K562 (cell line): ENCODE measurements around the gene IKZF3. TPM values are rescaled to one million over a fixed set of nuclear protein-coding genes. Genes with fewer than 3 reads are reported as not detected.

Experiments
- ARID1B ChIP-seq: fragments of 450-650 bp; IDR thresholded peaks from 2 replicates; pipeline ENCODE4 v1.6.1; 2016; ENCODE audit warnings: antibody characterized with exemption, mild to moderate bottlenecking, inconsistent platforms
- MXD1 ChIP-seq: fragments of 250-450 bp; sonication (Bioruptor Pico); IDR thresholded peaks from 2 replicates; pipeline ENCODE4 v1.8.0; 2021; ENCODE audit warnings: borderline replicate concordance, mild to moderate bottlenecking, moderate library complexity; ENCODE audit not compliant: poor library complexity, severe bottlenecking
- PTBP1 ChIP-seq: fragments of 200-400 bp; formaldehyde crosslinking; IDR thresholded peaks from 2 replicates; pipeline ENCODE4 v1.6.1; 2017; ENCODE audit warnings: low read depth, low read length
- ZNF280A ChIP-seq: fragments of 450-650 bp; IDR thresholded peaks from 2 replicates; pipeline ENCODE4 v1.6.1; 2018; ENCODE audit warnings: mild to moderate bottlenecking, low read depth; ENCODE audit not compliant: partially characterized antibody
- ZNF644 ChIP-seq: fragments of 200-800 bp; sonication (Bioruptor generic); IDR thresholded peaks from 2 replicates; pipeline ENCODE4 v1.6.1; 2016; ENCODE audit warnings: low read depth, missing genetic modification characterization, missing compliant biosample characterization
- polyA plus RNA-seq, 8 experiments: library from polyadenylated mRNA; depleted of rRNA in 4 of 8; stranded (reverse) in 5 of 8; unstranded in 3 of 8; fragments of >200 nt; fragmentation: Nextera tagmentation in 2 of 8; fragmentation: Illumina TruSeq in 1 of 8; extraction: Ambion mirVana in 2 of 8; extraction: Trizol in 1 of 8; gene quantifications; 2 replicates each; pipeline versions ENCODE4 v1.2.1 to v1.2.3, GENCODE V29; 2011 to 2014; ENCODE audit warnings: inconsistent platforms in 1 of 8, missing spikeins in 1 of 8
- total RNA-seq, 7 experiments: library from RNA; depleted of rRNA in 6 of 7; stranded (reverse); fragments of >200 nt in 6 of 7; fragmentation: Illumina TruSeq in 2 of 7; extraction: Trizol in 2 of 7; gene quantifications; 2 replicates each; pipeline versions ENCODE4 v1.2.1 to v1.2.3, GENCODE V29; 2011 to 2021; ENCODE audit warnings: low replicate concordance in 1 of 7
- TF ChIP-seq, protein P1 (sequence below): IDR thresholded peaks from 2 replicates; pipeline ENCODE4 v1.6.1; 2016; ENCODE audit warnings: missing genetic modification characterization, missing compliant biosample characterization

Gene IKZF3
- total and polyA plus RNA-seq, 9 of the 15 experiments (the other 6 are each of a cell fraction or from before 2014, with no cell fraction given) = 0.06 to 1.6 (median 0.62) TPM

DNA sequence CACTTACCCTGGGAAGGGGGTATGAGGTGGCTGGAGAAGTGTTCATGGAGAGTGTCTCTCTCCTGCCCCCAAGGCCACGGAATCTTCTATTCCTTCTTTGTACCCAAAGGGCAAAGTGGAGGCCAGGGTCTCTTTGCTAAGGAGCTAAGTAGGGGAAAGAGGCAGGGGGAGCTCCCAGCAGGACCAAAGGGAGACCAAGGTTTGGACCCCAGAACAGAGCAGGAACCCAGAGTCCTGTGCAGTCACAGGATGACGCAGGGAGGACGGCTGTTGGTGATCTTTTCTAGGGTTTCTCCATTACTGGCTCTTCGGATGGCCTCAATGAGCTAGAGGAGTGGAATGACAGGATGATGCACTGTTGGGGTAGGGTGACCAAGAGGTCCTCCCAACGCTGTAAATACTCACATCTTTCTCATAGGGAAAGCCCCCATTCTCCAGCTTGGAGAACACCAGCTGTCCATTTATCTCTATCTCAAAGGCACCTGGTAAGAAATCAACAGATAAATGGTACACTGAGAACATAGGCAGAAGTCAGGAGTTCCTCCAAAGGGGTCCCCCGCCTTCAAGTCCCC lies 134.7 kb downstream of the IKZF3 start (continued):
- TF ChIP-seq ZNF280A (no peak), PTBP1 (no peak), MXD1 (CRISPR knock-in tag) (no peak), ARID1B (no peak), ZNF644 (tag) (no peak)
- TF ChIP-seq, protein P1, sequence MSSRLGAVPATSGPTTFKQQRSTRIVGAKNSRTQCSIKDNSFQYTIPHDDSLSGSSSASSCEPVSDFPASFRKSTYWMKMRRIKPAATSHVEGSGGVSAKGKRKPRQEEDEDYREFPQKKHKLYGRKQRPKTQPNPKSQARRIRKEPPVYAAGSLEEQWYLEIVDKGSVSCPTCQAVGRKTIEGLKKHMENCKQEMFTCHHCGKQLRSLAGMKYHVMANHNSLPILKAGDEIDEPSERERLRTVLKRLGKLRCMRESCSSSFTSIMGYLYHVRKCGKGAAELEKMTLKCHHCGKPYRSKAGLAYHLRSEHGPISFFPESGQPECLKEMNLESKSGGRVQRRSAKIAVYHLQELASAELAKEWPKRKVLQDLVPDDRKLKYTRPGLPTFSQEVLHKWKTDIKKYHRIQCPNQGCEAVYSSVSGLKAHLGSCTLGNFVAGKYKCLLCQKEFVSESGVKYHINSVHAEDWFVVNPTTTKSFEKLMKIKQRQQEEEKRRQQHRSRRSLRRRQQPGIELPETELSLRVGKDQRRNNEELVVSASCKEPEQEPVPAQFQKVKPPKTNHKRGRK = no peak
